GM19328 (cell line): ENCODE data around the gene ALDH6A1.
"Not testable (repeated sequence)": the region's sequence is repeated elsewhere in the genome, so short reads cannot be mapped to it uniquely, and the experiment has no call there.

Source experiments
- ATAC-seq: cut with Tn5 transposase; IDR thresholded peaks from one replicate; pipeline ENCODE4 v1.9.1; 2021; ENCODE audit warnings: mild to moderate bottlenecking, moderate library complexity; ENCODE audit not compliant: unreplicated experiment

The ALDH6A1 gene

GRCh38 chr14:74084277-74085046 lies at the start of gene ALDH6A1, which contains the start of gene LIN52:
Gene ALDH6A1, minus strand, starts transcription at chr14:74084453. Its CDS starts 59 bp downstream, at chr14:74084394.
Gene LIN52, plus strand, starts transcription at chr14:74084956. Its CDS starts 19 bp downstream, at chr14:74084975.
- peak; percentile 91 for ATAC-seq

GRCh38 chr14:74127634-74128033 lies 43.4 kb upstream of the ALDH6A1 start:
- ATAC-seq, result no peak

GRCh38 chr14:74126315-74127013 lies 42.2 kb upstream of the ALDH6A1 start:
- ATAC-seq, result no peak

DNA sequence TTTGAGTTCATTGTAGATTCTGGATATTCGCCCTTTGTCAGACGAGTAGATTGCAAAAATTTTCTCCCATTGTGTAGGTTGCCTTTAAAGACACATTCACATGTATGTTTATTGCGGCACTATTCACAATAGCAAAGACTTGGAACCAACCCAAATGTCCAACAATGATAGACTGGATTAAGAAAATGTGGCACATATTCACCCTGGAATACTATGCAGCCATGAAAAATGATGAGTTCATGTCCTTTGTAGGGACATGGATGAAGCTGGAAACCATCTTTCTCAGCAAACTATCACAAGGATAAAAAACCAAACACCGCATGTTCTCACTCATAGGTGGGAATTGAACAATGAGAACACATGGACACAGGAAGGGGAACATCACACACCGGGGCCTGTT lies 41.2 kb upstream of the ALDH6A1 start:
- not testable (repeated sequence) for ATAC-seq

DNA sequence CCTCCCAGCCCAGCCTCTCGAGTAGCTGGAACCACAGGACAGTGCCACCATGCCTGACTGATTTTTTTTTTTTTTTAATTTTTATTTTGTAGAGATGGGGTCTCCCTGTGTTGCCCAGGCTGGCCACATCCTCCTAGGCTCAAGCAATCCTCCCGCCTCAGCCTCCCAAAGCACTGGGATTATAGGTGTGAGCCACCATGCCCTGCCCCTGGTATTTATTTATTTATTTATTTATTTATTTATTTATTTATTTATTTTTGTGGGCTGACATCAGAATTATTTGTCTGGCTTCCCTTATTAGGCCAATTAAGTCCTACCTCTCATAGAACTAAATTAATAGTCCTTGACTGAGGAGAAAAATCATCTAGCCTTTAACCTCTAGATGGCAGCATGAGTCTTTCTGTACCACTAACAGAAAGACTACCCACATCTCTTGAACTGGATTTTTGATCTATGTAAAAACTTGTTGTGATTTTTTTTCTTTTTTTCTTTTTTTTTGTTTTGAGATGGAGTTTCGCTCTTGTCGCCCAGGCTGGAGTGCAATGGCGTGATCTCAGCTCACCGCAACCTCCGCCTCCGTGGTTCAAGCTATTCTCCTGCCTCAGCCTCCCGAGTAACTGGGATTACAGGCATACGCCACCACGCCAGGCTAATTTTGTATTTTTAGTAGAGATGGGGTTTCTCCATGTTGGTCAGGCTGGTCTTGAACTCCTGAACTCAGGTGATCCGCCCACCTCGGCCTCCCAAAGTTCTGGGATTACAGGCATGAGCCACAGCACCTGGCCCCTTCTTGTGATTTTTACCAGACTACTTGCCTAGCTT lies 27.4 kb upstream of the ALDH6A1 start:
- not testable (repeated sequence) for ATAC-seq

GRCh38 chr14:74109369-74109768 lies 25.1 kb upstream of the ALDH6A1 start:
- no peak for ATAC-seq

DNA sequence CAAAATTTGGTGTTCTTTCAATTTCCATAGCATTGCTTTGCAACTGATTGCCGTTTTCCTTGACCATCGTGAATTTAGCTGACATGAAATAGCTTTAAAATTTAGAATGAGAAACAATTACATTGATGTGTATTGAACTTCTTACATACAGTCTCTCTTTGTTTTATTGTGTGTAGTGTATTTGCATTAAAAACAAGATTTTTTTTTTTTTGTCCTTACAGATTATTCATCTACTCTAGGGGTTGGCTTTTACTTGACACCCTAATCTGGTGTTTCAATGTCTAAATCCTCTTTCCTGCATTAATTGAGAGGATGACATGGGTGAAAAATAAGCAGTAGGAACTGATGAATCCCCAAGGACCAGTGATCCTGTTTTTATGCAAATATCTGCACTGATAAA lies 21.1 kb upstream of the ALDH6A1 start:
- no peak for ATAC-seq

- ATAC-seq, result no peak
Observed at GRCh38 chr14:74089251-74090020, 5.2 kb upstream of the ALDH6A1 start.

- ATAC-seq, result no peak
Observed at GRCh38 chr14:74085828-74086227, 1.6 kb upstream of the ALDH6A1 start.

DNA sequence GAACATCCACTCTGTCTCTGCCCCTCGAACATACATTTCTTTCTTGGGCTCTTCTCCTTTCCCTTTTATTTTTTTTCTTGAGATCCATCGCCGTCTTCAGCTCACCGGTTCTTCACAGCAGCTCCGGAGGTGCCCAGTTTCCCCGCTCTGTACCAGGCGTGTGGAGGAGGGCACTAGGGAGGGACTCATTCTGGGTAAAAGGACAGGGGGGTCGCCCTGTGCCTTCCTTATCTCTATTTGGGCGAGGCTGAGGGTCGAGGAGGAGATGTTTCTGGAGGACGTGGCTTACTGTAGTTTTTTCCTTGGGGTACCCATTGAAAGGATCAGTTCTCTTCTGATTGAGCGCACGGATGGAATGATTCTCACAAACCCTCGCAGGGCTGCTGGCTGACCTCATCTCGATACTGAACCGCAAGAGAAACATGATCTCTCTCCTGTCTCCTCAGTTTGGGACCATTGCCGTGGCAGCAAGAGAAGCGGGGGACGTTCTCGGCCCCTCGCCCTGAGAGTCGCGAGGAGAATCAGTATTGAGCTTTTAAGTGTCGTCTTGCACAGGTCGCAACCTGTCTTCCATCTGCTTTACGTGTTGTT lies 889 bp upstream of the ALDH6A1 start:
- ATAC-seq, result no peak

GRCh38 chr14:74083784-74084276 lies 423 bp downstream of the ALDH6A1 start:
- peak; percentile 7 for ATAC-seq

GRCh38 chr14:74083161-74083560 lies 1.1 kb downstream of the ALDH6A1 start:
- no peak for ATAC-seq

- ATAC-seq, result no peak
Observed at GRCh38 chr14:74081491-74081890, 2.8 kb downstream of the ALDH6A1 start.

- ATAC-seq, result no peak
Observed at GRCh38 chr14:74080820-74081460, 3.3 kb downstream of the ALDH6A1 start.

GRCh38 chr14:74077401-74077800 lies 6.9 kb downstream of the ALDH6A1 start:
- ATAC-seq, result no peak

- no peak for ATAC-seq
Observed at GRCh38 chr14:74065746-74066575, 18.3 kb downstream of the ALDH6A1 start.

DNA sequence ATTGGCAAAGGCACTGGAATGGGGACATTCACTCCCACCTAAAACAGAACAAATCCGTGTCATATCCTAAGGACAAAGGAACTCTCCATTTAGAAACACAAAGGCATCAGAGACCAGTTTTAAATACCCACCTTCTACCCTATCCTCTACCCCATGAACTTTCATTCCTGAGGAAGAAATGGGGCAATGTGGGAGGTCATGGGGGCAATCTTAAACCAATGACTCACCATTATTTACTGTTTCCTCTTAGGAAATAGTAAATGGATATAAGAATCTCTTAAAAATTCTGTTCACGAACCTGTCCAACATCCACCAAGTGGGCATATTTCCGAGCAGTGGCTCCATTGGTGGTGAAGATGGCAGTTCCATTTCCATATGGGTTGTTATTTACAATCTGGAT lies 19.4 kb downstream of the ALDH6A1 start:
- ATAC-seq, result no peak

DNA sequence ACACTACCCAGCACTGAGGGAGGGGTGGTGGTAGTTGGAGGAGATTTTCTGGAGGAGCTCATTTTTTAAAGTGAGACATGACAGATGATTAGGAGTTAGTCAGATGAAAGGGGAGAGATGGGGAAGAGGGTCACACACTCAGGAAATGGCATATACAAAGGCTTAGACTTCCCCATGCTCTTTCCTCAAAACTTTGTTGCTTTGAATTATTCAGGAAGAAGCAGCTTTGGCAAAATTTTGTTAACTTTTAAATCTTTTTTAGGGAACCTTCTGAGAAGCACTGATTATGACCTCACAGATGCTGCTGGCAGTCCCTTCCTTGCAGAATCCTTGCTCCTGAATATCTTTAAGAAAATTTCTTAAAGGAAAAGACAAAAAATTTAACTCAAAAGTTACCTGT lies 19.8 kb downstream of the ALDH6A1 start:
- ATAC-seq, result no peak

- no peak for ATAC-seq
Observed at GRCh38 chr14:74062809-74063150, 21.5 kb downstream of the ALDH6A1 start.
